HUDEP-2 (cell line): Measurements from ENCODE around the gene BDP1.
"Not testable (repeated sequence)": the region's sequence is repeated elsewhere in the genome, so short reads cannot be mapped to it uniquely, and the experiment has no call there.

Experiments used
- DNase-seq, 76 experiments: peaks; one replicate each; lab custom pipeline; 2025; ENCODE audit not compliant: unreplicated experiment in 76 of 76; lab: John Stamatoyannopoulos, UW

The BDP1 gene

GRCh38 chr5:71455427-71456361 lies at the start of gene BDP1:
Gene BDP1, plus strand, starts transcription at chr5:71455651. Its CDS starts 227 bp downstream, at chr5:71455878.
- DNase-seq, result peak in 75 of 76 experiments; percentile 34 to 95 (median 83)

GRCh38 chr5:71410088-71410487 lies 45.4 kb upstream of the BDP1 start:
- not testable (repeated sequence) for DNase-seq

- DNase-seq, result not testable (repeated sequence)
These were observed 39.8 kb upstream of the BDP1 start for GRCh38 chr5:71415626-71416025.

GRCh38 chr5:71418026-71418425 lies 37.4 kb upstream of the BDP1 start:
- not testable (repeated sequence) for DNase-seq

GRCh38 chr5:71421278-71421677 lies 34.2 kb upstream of the BDP1 start:
- not testable (repeated sequence) for DNase-seq

- DNase-seq, result not testable (repeated sequence)
These were observed 31.6 kb upstream of the BDP1 start for GRCh38 chr5:71423896-71424295.

- DNase-seq, result not testable (repeated sequence)
These were observed 28.6 kb upstream of the BDP1 start for GRCh38 chr5:71426686-71427474.

- DNase-seq, result not testable (repeated sequence)
These were observed 23.0 kb upstream of the BDP1 start for GRCh38 chr5:71432410-71432809.

GRCh38 chr5:71434825-71435224 lies 20.6 kb upstream of the BDP1 start:
- not testable (repeated sequence) for DNase-seq

- DNase-seq, result not testable (repeated sequence)
These were observed 13.9 kb upstream of the BDP1 start for GRCh38 chr5:71441564-71441963.

GRCh38 chr5:71443891-71444290 lies 11.6 kb upstream of the BDP1 start:
- not testable (repeated sequence) for DNase-seq

- not testable (repeated sequence) for DNase-seq
These were observed 10.4 kb upstream of the BDP1 start for GRCh38 chr5:71445015-71445414.

- DNase-seq, result not testable (repeated sequence)
These were observed 9.8 kb upstream of the BDP1 start for GRCh38 chr5:71445523-71446152.

- DNase-seq, result not testable (repeated sequence)
These were observed 8.8 kb upstream of the BDP1 start for GRCh38 chr5:71446540-71447216.

GRCh38 chr5:71447218-71447808 lies 8.1 kb upstream of the BDP1 start:
- DNase-seq, result peak in 55 of 76 experiments; percentile 2 to 54 (median 22)

GRCh38 chr5:71452876-71453275 lies 2.6 kb upstream of the BDP1 start:
- DNase-seq, result no peak

GRCh38 chr5:71454913-71455312 lies 538 bp upstream of the BDP1 start:
- no peak for DNase-seq

GRCh38 chr5:71456362-71456743 lies 902 bp downstream of the BDP1 start:
- no peak for DNase-seq

GRCh38 chr5:71457106-71457505 lies 1.7 kb downstream of the BDP1 start:
- peak in 3 of 76 experiments; percentile 0 to 11 (median 5) for DNase-seq

- no peak for DNase-seq
These were observed 5.2 kb downstream of the BDP1 start for GRCh38 chr5:71460693-71461092.
